Brain microvascular endothelial cell (primary cell): Measurements from ENCODE around the gene UFL1.
"Not testable (repeated sequence)": the region's sequence is repeated elsewhere in the genome, so short reads cannot be mapped to it uniquely, and the experiment has no call there.

ENCODE experiments used
- DNase-seq: peaks from one replicate; pipeline ENCODE4 v3.0.0-alpha.2; 2020
- H3K27ac ChIP-seq: fragments of 250-450 bp; sonication (Bioruptor Pico); 2 replicates; pipeline ENCODE4 v1.5.1; 2020; ENCODE audit warnings: mild to moderate bottlenecking, moderate library complexity
- H3K27me3 ChIP-seq: fragments of 250-450 bp; sonication (Bioruptor Pico); replicated peaks from 2 replicates; pipeline ENCODE4 v1.5.1; 2020; ENCODE audit warnings: mild to moderate bottlenecking
- H3K36me3 ChIP-seq: fragments of 250-450 bp; sonication (Bioruptor Pico); replicated peaks from 2 replicates; pipeline ENCODE4 v1.5.1; 2020; ENCODE audit warnings: mild to moderate bottlenecking
- H3K4me3 ChIP-seq: 2 replicates; pipeline ENCODE4 v1.5.1; 2011; ENCODE audit warnings: low read depth, mild to moderate bottlenecking, control low read depth, low read length, moderate library complexity
- CTCF ChIP-seq: IDR thresholded peaks from 2 replicates; pipeline ENCODE4 v1.5.1; 2011; ENCODE audit warnings: low read depth, mild to moderate bottlenecking, moderate library complexity, low read length, control low read depth, inconsistent platforms; ENCODE audit errors: missing control alignments
- in situ Hi-C: cut with HindIII; loops from 2 replicates; pipeline ENCODE4 v1.10.0; 2017; ENCODE audit warnings: low sequenced_read_pairs, low pct_ligation_motif_present

The UFL1 gene

DNA sequence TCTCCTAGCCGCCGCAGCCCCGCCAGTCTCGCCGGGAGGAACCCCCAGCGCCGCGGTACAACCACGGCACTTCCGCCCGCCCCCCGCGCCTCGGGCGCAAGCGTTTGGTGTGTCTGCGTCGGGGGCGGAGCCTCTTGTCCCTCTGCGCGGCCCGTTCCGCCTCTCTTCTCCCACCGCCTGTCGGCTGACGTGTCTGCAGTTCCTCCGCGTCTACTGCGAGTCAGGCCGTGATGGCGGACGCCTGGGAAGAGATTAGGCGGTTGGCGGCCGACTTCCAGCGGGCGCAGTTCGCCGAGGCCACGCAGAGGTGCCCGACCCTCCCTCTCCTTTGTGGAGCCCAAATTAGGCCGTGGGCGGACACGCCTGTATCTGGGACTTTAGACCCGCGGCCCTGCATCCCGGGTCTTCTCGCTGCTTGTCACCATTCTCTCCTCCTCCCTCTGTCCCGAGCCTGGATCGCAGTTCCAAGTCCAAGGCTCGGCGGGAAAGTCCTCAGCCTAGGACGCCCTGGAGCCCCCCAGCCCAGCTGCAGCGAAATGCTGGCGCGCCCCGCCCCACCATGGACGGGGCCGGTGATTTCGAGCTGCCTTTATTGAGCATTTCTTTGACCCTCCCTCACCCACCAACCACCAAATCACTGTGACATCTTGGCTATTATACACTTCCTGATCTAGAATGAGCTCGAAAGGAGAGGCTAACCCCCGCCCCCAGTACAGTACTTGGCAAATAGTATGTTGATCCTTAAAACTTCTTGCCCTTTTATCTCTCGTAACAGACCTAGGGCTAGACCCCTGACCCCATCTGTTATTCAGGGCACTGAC lies at the start of gene UFL1:
Gene UFL1 (plus strand): TSS at position 163 of the 821 bp plus-strand sequence. CDS start 68 bp downstream, at position 231.
- no peaks in the 10 kb centered on the region for H3K27me3 ChIP-seq
- in situ Hi-C loops = no loop called here
- DNase-seq = peak; percentile 91
- TF ChIP-seq CTCF = no peak
- H3K36me3 ChIP-seq = peaks cover 2% of the 10 kb centered on the region
- H3K27ac ChIP-seq = peak within 1 kb of the TSS; percentile 94
- H3K4me3 ChIP-seq = peak within 1 kb of the TSS; percentile 79

- H3K27ac ChIP-seq, H3K4me3 ChIP-seq, in situ Hi-C loops, DNase-seq, H3K27me3 ChIP-seq, H3K36me3 ChIP-seq: not testable (repeated sequence)
Observed at GRCh38 chr6:96472291-96472690, 49.3 kb upstream of the UFL1 start.

- H3K27ac ChIP-seq = no peak overlapping the region
- DNase-seq = no peak
- no peak overlapping the region for H3K4me3 ChIP-seq
- H3K27me3 ChIP-seq = no peaks in the 10 kb centered on the region
- H3K36me3 ChIP-seq = no peaks in the 10 kb centered on the region
- TF ChIP-seq CTCF = no peak
- in situ Hi-C loops = no loop called here
Observed at GRCh38 chr6:96478695-96479094, 42.9 kb upstream of the UFL1 start.

- no peaks in the 10 kb centered on the region for H3K27me3 ChIP-seq
- no peak overlapping the region for H3K4me3 ChIP-seq
- H3K27ac ChIP-seq = no peak overlapping the region
- TF ChIP-seq CTCF = no peak
- H3K36me3 ChIP-seq = no peaks in the 10 kb centered on the region
- no peak for DNase-seq
- in situ Hi-C loops = no loop called here
Observed at GRCh38 chr6:96491926-96492325, 29.7 kb upstream of the UFL1 start.

- Histone ChIP-seq H3K27ac (no peak overlapping the region), H3K36me3 (no peaks in the 10 kb centered on the region), H3K4me3 (no peak overlapping the region), H3K27me3 (no peaks in the 10 kb centered on the region)
- in situ Hi-C loops = no loop called here
- TF ChIP-seq CTCF = no peak
- no peak for DNase-seq
Observed at GRCh38 chr6:96499781-96500180, 21.8 kb upstream of the UFL1 start.

GRCh38 chr6:96502915-96503314 lies 18.7 kb upstream of the UFL1 start:
- Histone ChIP-seq H3K27ac (no peak overlapping the region), H3K4me3 (no peak overlapping the region), H3K27me3 (no peaks in the 10 kb centered on the region), H3K36me3 (no peaks in the 10 kb centered on the region)
- DNase-seq = no peak
- in situ Hi-C loops = no loop called here
- TF ChIP-seq CTCF = no peak
